CD4-positive, CD25-positive, alpha-beta regulatory T cell (primary cell): ENCODE measurements around the gene LRTM2. TPM values are rescaled to one million over a fixed set of nuclear protein-coding genes. Genes with fewer than 3 reads are reported as not detected.
A peak's percentile ranks its signal among the peaks of the same experiment; 100 is the strongest.

ENCODE experiments used
- ATAC-seq, 2 donors: fragments of 150-1000 bp; cut with Tn5 transposase; one replicate each; pipeline ENCODE4 v1.10.0; 2021; ENCODE audit warnings: low read depth in 2 of 2, moderate number of reproducible peaks in 2 of 2, moderate library complexity in 1 of 2
- DNase-seq, 3 donors: peaks; one replicate each; pipeline versions ENCODE4 v3.0.0 to v3.0.0-alpha.2; 2012 to 2022; ENCODE audit warnings: mixed read lengths in 1 of 3
- H3K27ac ChIP-seq: one replicate; pipeline ENCODE4 v1.7.0; 2013; ENCODE audit warnings: mild to moderate bottlenecking, low read length; ENCODE audit not compliant: insufficient read depth, poor library complexity, severe bottlenecking
- H3K27me3 ChIP-seq: one replicate; pipeline ENCODE4 v1.7.0; 2013; ENCODE audit warnings: low read length; ENCODE audit not compliant: control insufficient read depth, insufficient read depth
- H3K36me3 ChIP-seq: one replicate; pipeline ENCODE4 v1.7.0; 2013; ENCODE audit warnings: mild to moderate bottlenecking, low read length, moderate library complexity; ENCODE audit not compliant: control insufficient read depth, insufficient read depth
- H3K4me1 ChIP-seq: 2 replicates; pipeline ENCODE4 v1.7.0; 2013; ENCODE audit warnings: mild to moderate bottlenecking, low read length; ENCODE audit not compliant: insufficient read depth, control insufficient read depth, poor library complexity, severe bottlenecking
- H3K4me3 ChIP-seq: one replicate; pipeline ENCODE4 v1.7.0; 2013; ENCODE audit warnings: low read depth, mild to moderate bottlenecking, low read length, moderate library complexity
- H3K9me3 ChIP-seq, 2 experiments: 1 replicate in 1 of 2; 2 replicates in 1 of 2; pipeline ENCODE4 v1.7.0; 2013; ENCODE audit warnings: low read length in 2 of 2, mild to moderate bottlenecking in 1 of 2, moderate library complexity in 1 of 2; ENCODE audit not compliant: control insufficient read depth in 2 of 2
- H3K27ac Mint-ChIP-seq, 3 donors: one replicate each; pipeline ENCODE4 v1.8.0; 2020 to 2022; ENCODE audit warnings: mild to moderate bottlenecking in 3 of 3, mixed read lengths in 3 of 3, moderate library complexity in 2 of 3
- H3K27me3 Mint-ChIP-seq: one replicate; pipeline ENCODE4 v1.8.0; 2022; ENCODE audit warnings: mild to moderate bottlenecking, mixed read lengths
- H3K36me3 Mint-ChIP-seq: one replicate; pipeline ENCODE4 v1.8.0; 2020; ENCODE audit warnings: mixed read lengths
- H3K4me1 Mint-ChIP-seq, 4 donors: one replicate each; pipeline ENCODE4 v1.8.0; 2020 to 2022; ENCODE audit warnings: mixed read lengths in 4 of 4, mild to moderate bottlenecking in 1 of 4
- H3K4me3 Mint-ChIP-seq, 4 donors: one replicate each; pipeline ENCODE4 v1.8.0; 2020 to 2022; ENCODE audit warnings: mild to moderate bottlenecking in 4 of 4, mixed read lengths in 4 of 4, moderate library complexity in 3 of 4
- H3K9me3 Mint-ChIP-seq, 7 donors: one replicate each; pipeline ENCODE4 v1.8.0; 2020 to 2022; ENCODE audit warnings: mixed read lengths in 7 of 7, mild to moderate bottlenecking in 3 of 7, moderate library complexity in 2 of 7
- polyA plus RNA-seq, 4 donors: library from polyadenylated mRNA; unstranded; fragments of 300-500 nt; fragmentation: Illumina TruSeq; gene quantifications; one replicate each; pipeline ENCODE4 v1.2.3, GENCODE V29; 2021
- total RNA-seq: library from RNA; stranded (reverse); gene quantifications from one replicate; pipeline ENCODE4 v1.2.3, GENCODE V29; 2022

Gene LRTM2
- total and polyA plus RNA-seq, 5 donors from 2014 or later, result not detected

DNA sequence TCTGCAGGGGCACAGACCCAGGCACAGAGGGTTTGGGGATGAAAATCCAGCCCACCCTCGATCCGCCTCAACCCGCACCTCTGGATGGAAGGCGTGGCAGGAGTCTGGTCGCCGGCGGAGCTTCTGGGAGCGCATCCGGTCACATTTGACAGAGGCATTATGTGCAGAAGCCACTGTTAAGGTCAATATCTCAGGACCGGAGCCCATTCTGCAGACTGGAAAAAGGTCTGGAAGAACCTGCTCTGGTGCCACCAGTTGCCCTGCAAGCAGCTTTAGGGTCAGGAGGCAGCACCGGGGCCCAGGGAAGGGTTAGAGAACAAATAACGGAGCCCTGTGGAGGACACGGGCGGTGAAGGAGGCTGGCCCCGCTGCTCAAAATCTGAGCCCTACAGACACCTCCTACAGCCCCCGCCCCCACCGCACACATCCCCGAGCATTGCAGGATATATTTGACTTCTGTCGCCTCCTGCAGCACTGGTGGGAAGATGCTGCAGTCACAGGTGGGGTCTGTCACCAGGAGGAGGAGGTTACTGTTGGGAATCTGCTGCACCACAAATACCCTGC is 25.1 kb upstream of the LRTM2 start:
- H3K27ac ChIP-seq, result no peak overlapping the region
- H3K36me3 ChIP-seq, result no peaks in the 10 kb centered on the region
- peaks cover 30% of the 10 kb centered on the region for H3K4me1 ChIP-seq
- no peaks in the 10 kb centered on the region for H3K9me3 ChIP-seq
- Mint-ChIP-seq H3K27me3 (no peaks in the 10 kb centered on the region), H3K4me3 (peak overlapping the region; percentile 65 to 100 (median 92)), H3K36me3 (no peaks in the 10 kb centered on the region), H3K27ac (peak overlapping the region in 1 of 3 donors; percentile 85), H3K9me3 (no peaks in the 10 kb centered on the region), H3K4me1 (peaks cover 13 to 36% (median 18%) of the 10 kb centered on the region in 4 donors)
- H3K4me3 ChIP-seq, result no peak overlapping the region
- ATAC-seq (no peak), DNase-seq (no peak)
- H3K27me3 ChIP-seq, result no peaks in the 10 kb centered on the region

DNA sequence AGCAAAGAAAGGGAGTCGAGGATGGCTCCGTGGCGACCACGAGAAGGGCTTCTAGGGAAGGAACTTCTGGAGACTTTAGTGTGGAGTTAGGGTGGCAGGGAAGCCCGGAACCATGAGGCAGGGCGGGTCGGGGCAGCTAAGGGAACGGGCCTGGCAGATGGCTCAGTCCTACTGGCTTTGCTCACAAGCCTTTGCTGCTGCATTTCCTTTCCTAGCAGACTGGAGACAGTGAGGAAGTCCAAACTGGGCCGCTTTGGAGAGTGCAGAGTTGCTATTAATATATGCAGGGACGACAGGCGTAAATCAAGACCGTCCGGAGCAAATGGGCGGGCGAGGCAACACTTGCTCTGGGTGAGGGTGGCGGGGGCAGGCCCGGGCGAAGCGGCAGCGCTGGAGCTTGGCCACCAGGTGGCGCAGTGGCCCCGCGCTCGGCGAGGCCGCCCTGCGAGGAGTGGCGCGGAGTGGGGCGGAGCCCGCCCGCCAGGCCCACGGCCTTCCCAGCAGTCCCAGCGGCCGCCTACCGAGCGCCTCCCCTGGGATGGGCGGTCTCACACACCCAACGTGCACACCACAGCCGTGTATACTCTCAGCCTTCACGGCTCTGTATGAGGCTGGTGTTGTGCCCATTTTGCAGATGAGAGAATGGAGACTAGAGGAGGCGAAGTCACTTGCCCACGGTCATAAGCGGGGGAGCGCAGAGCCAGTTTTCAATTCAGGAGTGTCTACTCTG is 24.4 kb upstream of the LRTM2 start:
- peak overlapping the region; percentile 82 for H3K4me3 ChIP-seq
- H3K27ac ChIP-seq, result peak overlapping the region; percentile 80
- peak overlapping the region; percentile 92 to 100 (median 94) for H3K4me3 Mint-ChIP-seq
- H3K36me3 ChIP-seq, result no peaks in the 10 kb centered on the region
- DNase-seq (peak; percentile 88 to 95 (median 92)), ATAC-seq (peak; percentile 96 to 97)
- H3K9me3 Mint-ChIP-seq, result no peaks in the 10 kb centered on the region
- H3K9me3 ChIP-seq, result no peaks in the 10 kb centered on the region
- peaks cover 11 to 30% (median 12%) of the 10 kb centered on the region in 4 donors for H3K4me1 Mint-ChIP-seq
- no peaks in the 10 kb centered on the region for H3K27me3 ChIP-seq
- H3K4me1 ChIP-seq, result peaks cover 26% of the 10 kb centered on the region
- peak overlapping the region; percentile 85 to 93 (median 92) for H3K27ac Mint-ChIP-seq
- H3K36me3 Mint-ChIP-seq, result no peaks in the 10 kb centered on the region
- H3K27me3 Mint-ChIP-seq, result no peaks in the 10 kb centered on the region

DNA sequence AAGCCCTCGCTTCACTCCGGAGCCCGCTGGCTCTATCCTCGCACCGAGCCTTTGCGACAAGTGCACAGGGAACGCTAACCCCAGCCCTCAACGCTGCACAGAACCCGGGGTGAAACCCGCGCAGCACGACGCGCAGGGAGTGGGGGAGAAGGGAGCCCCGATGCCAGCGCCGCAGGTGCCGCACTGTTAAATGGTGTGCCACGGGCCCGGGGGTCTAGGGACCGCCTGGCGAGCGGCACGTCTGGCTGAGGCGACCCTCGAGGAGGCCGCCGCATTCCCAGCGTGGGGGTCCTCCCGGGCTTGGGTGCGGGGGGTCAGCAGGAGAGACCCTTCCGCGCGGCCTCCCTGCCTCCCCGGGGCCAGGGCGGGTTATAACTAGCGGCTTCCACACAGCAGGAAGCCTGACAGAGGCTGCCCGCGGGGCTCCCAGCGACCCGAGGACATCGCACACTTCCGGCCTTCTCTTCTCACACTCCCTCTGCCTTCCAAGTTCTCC is 23.8 kb upstream of the LRTM2 start:
- H3K4me3 Mint-ChIP-seq, result peak overlapping the region; percentile 92 to 100 (median 94)
- peak; percentile 10 to 14 for ATAC-seq
- Histone ChIP-seq H3K36me3 (no peaks in the 10 kb centered on the region), H3K4me3 (peak overlapping the region; percentile 82), H3K27ac (peak overlapping the region; percentile 80), H3K27me3 (no peaks in the 10 kb centered on the region), H3K9me3 (no peaks in the 10 kb centered on the region), H3K4me1 (peaks cover 20% of the 10 kb centered on the region)
- peak overlapping the region; percentile 85 to 93 (median 92) for H3K27ac Mint-ChIP-seq
- DNase-seq, result peak in 2 of 3 donors; percentile 27 to 69
- H3K27me3 Mint-ChIP-seq, result no peaks in the 10 kb centered on the region
- H3K36me3 Mint-ChIP-seq, result no peaks in the 10 kb centered on the region
- no peaks in the 10 kb centered on the region for H3K9me3 Mint-ChIP-seq
- H3K4me1 Mint-ChIP-seq, result peaks cover 6 to 24% (median 6%) of the 10 kb centered on the region in 4 donors

DNA sequence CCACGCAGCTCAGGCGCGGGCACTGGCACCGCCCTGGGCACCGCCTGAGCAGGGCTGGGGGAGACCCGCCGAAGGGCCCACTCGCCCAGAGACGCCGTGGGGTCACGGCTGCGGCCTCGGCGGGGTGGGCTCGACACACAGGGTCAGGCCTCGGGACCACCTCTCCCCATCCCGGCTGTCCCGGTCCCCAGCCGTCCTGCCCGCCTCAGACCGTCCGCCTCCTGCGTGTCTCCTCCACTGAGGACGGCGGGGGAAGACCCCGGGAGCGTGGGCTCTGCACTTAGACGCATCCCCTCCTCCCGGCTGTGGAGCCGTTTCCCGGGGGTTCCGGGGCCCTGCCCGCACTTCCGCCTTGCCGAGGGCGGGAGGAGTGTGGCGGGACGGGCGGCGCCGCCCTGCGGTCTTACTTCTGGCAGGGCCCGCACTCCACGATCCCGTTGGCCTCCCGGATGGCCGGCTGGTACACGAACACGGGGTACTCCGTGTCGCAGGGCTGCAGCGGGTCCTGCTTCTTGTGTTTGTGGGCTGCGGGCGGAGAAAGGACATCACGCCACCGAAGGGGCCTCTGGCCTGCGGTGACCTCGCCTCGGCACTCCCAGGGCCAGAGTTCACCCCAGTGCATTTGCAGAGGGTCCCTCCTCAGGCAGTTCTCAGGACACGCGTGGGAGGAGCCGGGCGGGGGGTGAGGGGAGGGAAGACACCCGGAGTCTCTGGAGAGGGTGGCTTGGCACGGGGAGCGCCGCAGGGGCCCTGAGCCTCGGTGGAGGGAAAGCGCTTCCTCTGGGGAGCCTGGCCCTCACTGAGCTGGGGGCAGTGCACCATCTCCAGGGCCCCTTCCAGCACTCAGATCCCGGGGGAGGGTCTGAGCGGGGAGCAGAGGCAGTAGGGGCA is 23.1 kb upstream of the LRTM2 start:
- Histone ChIP-seq H3K36me3 (no peaks in the 10 kb centered on the region), H3K4me3 (peak overlapping the region; percentile 7), H3K27ac (peak overlapping the region; percentile 80), H3K9me3 (no peaks in the 10 kb centered on the region), H3K4me1 (peaks cover 14% of the 10 kb centered on the region), H3K27me3 (no peaks in the 10 kb centered on the region)
- peak; percentile 45 to 67 (median 54) for DNase-seq
- H3K27me3 Mint-ChIP-seq, result no peaks in the 10 kb centered on the region
- ATAC-seq, result no peak
- no peaks in the 10 kb centered on the region for H3K9me3 Mint-ChIP-seq
- H3K27ac Mint-ChIP-seq, result peak overlapping the region in 1 of 3 donors; percentile 66
- peak overlapping the region; percentile 80 to 100 (median 84) for H3K4me3 Mint-ChIP-seq
- no peaks in the 10 kb centered on the region for H3K36me3 Mint-ChIP-seq
- peaks cover 0 to 17% (median 3%) of the 10 kb centered on the region in 4 donors for H3K4me1 Mint-ChIP-seq

DNA sequence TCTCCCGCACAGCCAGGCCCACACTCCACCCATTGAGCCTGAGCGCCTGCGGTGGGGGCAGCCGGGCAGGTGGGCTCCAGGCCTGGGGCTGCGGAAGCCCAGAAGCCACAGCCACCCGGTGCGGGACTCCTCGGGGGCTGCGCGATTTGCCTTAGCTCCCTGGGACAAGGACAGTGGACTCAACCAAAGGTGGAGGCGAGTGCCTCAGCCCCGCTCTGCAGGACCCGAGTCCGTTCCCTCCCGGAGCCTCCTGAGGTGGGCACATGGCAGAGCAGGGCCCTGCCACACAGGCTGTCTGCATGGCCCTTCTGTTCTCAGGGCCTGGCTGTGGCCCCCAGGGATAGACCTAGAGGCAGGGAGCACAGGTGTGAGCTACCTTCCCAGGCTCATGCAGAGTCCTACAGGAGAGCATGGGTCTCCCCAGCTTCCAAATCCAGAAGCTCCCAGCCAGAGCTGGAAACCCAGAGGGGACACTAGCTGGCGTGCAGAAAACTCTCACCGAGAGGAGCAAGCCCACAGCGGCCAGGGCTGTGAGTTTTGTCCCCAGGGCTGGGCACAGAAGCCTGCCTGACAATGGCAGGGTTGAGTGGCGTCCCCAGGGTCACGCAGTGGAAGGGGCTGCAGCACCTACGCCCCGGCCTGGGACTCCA is 22.2 kb upstream of the LRTM2 start:
- Mint-ChIP-seq H3K36me3 (no peaks in the 10 kb centered on the region), H3K4me1 (peaks cover 0 to 16% (median 3%) of the 10 kb centered on the region in 4 donors), H3K4me3 (peak overlapping the region in 3 of 4 donors; percentile 15 to 59 (median 55)), H3K9me3 (no peaks in the 10 kb centered on the region), H3K27ac (peak overlapping the region in 1 of 3 donors; percentile 86), H3K27me3 (no peaks in the 10 kb centered on the region)
- H3K4me1 ChIP-seq, result peaks cover 14% of the 10 kb centered on the region
- DNase-seq (no peak), ATAC-seq (no peak)
- H3K27ac ChIP-seq, result peak overlapping the region; percentile 80
- no peaks in the 10 kb centered on the region for H3K27me3 ChIP-seq
- no peaks in the 10 kb centered on the region for H3K36me3 ChIP-seq
- H3K9me3 ChIP-seq, result no peaks in the 10 kb centered on the region
- H3K4me3 ChIP-seq, result no peak overlapping the region

DNA sequence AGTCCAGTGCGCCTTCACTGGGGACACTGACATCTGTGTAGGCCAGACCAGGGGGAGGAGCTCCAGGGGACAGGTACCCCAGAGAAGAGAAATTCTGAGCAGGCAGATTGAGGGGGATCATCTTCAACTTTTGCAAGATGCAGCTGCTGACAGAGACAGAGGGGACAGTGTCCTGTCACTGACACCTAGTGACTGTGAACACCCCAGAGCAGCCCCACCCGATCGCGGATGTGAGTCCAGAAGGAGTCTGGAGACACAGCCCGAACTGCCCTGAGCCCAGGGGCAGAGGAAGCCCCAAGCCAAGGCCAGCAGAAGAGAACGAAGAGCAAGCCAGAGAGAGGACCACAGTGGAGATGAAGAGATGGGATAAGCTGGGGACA is 21.7 kb upstream of the LRTM2 start:
- H3K36me3 Mint-ChIP-seq, result no peaks in the 10 kb centered on the region
- Histone ChIP-seq H3K4me1 (peaks cover 14% of the 10 kb centered on the region), H3K9me3 (no peaks in the 10 kb centered on the region), H3K27me3 (no peaks in the 10 kb centered on the region), H3K4me3 (no peak overlapping the region), H3K36me3 (no peaks in the 10 kb centered on the region), H3K27ac (no peak overlapping the region)
- peak overlapping the region in 2 of 3 donors; percentile 17 to 86 for H3K27ac Mint-ChIP-seq
- no peak for ATAC-seq
- no peaks in the 10 kb centered on the region for H3K9me3 Mint-ChIP-seq
- no peak for DNase-seq
- no peaks in the 10 kb centered on the region for H3K27me3 Mint-ChIP-seq
- H3K4me3 Mint-ChIP-seq, result peak overlapping the region in 2 of 4 donors; percentile 22 to 24
- peaks cover 0 to 16% (median 3%) of the 10 kb centered on the region in 4 donors for H3K4me1 Mint-ChIP-seq
